ENCODE measurements around the gene RTN1. TPM values are rescaled to one million over a fixed set of nuclear protein-coding genes. Genes with fewer than 3 reads are reported as not detected.

Gene RTN1
- polyA plus RNA-seq, 1 donor from 2014 or later = 1,138 TPM

DNA sequence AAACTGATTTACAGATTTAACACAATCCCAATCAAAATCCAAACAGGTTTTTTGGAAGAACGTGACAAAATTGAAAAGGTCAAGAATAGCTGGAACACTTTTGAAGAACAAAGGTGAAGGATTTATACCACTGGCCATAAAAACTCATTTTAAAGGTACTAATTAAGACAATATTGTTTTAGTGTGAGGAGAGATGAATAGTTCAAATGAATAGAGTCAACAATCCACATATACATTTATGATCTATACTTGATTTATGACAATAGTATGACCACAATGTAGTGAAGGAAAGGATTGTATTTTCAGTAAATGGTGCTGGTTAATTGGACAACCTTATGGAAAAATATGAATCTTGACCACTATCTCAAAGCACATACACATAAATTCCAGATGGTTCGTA is 323.3 kb downstream of the RTN1 start:
- Histone ChIP-seq H3K4me2 (ENCODE audit: low read length) (no peak overlapping the region), H3K79me2 (replicated peaks; ENCODE audit: insufficient read depth, low read length) (no peaks in the 10 kb centered on the region), H3F3A (ENCODE audit: insufficient read depth, low read length, poor library complexity, severe bottlenecking) (no peaks in the 10 kb centered on the region), H3K27ac (ENCODE audit: low read length) (no peak overlapping the region), H3K9me3 (ENCODE audit: low read length) (no peaks in the 10 kb centered on the region), H3K9ac (ENCODE audit: low read length) (no peak overlapping the region), H3K9me2 (ENCODE audit: insufficient read depth, low read length) (no peaks in the 10 kb centered on the region), H3K36me3 (ENCODE audit: insufficient read depth, low read length) (no peaks in the 10 kb centered on the region), H3K4me3 (ENCODE audit: low read length) (no peak overlapping the region), H2AFZ (ENCODE audit: low read depth, low read length) (no peak overlapping the region), H3K27me3 (ENCODE audit: insufficient read depth, low read depth, low read length) (no peaks in the 10 kb centered on the region), H4K20me1 (ENCODE audit: insufficient read depth) (no peaks in the 10 kb centered on the region)
- TF ChIP-seq EP300 (conservative IDR thresholded peaks at IDR 0.05; ENCODE audit: poor library complexity, severe bottlenecking) = no peak
- no peak for TF ChIP-seq EZH2 (IDR thresholded peaks at IDR 0.05; ENCODE audit: borderline replicate concordance, insufficient read depth, low read length, poor library complexity, severe bottlenecking)
- TF ChIP-seq MXI1 (conservative IDR thresholded peaks at IDR 0.05; ENCODE audit: poor library complexity, severe bottlenecking) = no peak
- no peak for TF ChIP-seq POLR2AphosphoS5 (IDR thresholded peaks at IDR 0.05)
- TF ChIP-seq RAD21 (conservative IDR thresholded peaks at IDR 0.05) = no peak
- no peak for TF ChIP-seq REST (IDR thresholded peaks at IDR 0.05; ENCODE audit: borderline replicate concordance)
- TF ChIP-seq SMC3 (conservative IDR thresholded peaks at IDR 0.05; ENCODE audit: poor library complexity) = no peak
- no peak for TF ChIP-seq TAF1 (IDR thresholded peaks at IDR 0.05; ENCODE audit: low read depth)
- TF ChIP-seq CTCF (IDR thresholded peaks at IDR 0.05; ENCODE audit: poor library complexity, severe bottlenecking) = no peak

Small RNA genes lying within 50 kb of the gene (small RNA-seq; reads per million reads assigned to genes)
- gene MIR5586 = 15.9 to 23.2 (median 20.2) reads per million in 3 experiments

Other genes starting within 250 kb of the RTN1 start
- gene LRRC9, start 49.4 kb upstream of the RTN1 start, polyA plus RNA-seq = 0.40 and 1.3 TPM in 2 replicates
- 117 TPM in 2 replicates for gene PCNX4, start 221.1 kb upstream of the RTN1 start, polyA plus RNA-seq

All from neural cell (in vitro differentiated cells).